Colonic mucosa (tissue), 4 donors: ENCODE data around the gene TMEM120B. TPM values are rescaled to one million over a fixed set of nuclear protein-coding genes. Genes with fewer than 3 reads are reported as not detected.

Experiments
- DNase-seq: peaks from one replicate; pipeline ENCODE4 v3.0.0-alpha.2; 2020
- H3K27ac ChIP-seq: fragments of 200-600 bp; one replicate; pipeline ENCODE4 v1.8.0; 2021
- H3K27me3 ChIP-seq: fragments of 200-600 bp; one replicate; pipeline ENCODE4 v1.8.0; 2021
- H3K36me3 ChIP-seq: fragments of 200-600 bp; one replicate; pipeline ENCODE4 v1.8.0; 2021
- H3K4me1 ChIP-seq: fragments of 200-600 bp; one replicate; pipeline ENCODE4 v1.8.0; 2021; ENCODE audit warnings: mild to moderate bottlenecking
- H3K4me3 ChIP-seq: fragments of 200-600 bp; one replicate; pipeline ENCODE4 v1.8.0; 2021
- H3K9ac ChIP-seq, 2 donors: one replicate each; pipeline ENCODE4 v1.7.0; 2013; ENCODE audit warnings: control low read depth in 2 of 2, low read depth in 2 of 2, low read length in 2 of 2
- H3K9me3 ChIP-seq: fragments of 200-600 bp; one replicate; pipeline ENCODE4 v1.8.0; 2021
- intact Hi-C: fragments of 100-400 bp; cut with DNase I; formaldehyde crosslinking; loops from one replicate; pipeline ENCODE4 v1.14.1; 2022
- total RNA-seq, 2 donors: library from RNA; stranded (reverse); fragmentation: NEBNext Ultra II Directional in 1 of 2; extraction: Animal tissue kit (Norgen Biotek cat#: 25700) in 1 of 2; gene quantifications; one replicate each; pipeline ENCODE4 v1.2.1, GENCODE V29; 2021
- TF ChIP-seq, protein P1 (sequence below): fragments of 200-600 bp; IDR thresholded peaks from one replicate; pipeline ENCODE4 v1.8.0; 2022; ENCODE audit warnings: antibody characterized with exemption, mild to moderate bottlenecking
- donor health status: healthy.
- donor health status: DM: no; HTN: no; CAD: no.
- donor health status: DM: no; HTN: no; CAD: no.

The TMEM120B gene
- total RNA-seq, 2 donors from 2014 or later: 3.9 to 6.5 TPM

DNA sequence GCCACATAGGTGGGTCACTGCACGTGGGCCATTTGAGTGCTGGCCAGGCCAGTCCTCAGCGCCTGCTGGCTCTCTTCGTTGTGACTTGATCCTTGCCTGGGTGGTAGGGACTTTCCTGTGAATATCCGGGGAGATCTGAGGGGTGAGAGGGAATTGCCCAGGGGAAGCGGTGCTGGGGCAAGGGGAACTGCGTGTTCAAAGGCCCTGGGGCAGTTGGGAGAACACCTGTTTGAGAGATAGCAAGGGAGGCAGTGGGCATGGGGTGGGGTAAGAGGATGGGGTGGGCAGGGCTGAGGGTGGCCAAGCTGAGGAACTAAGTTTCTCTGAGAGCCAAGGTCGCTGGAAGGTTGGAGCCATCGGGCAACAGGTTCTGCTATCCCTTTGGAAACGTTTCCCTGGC, 116.3 kb downstream of the TMEM120B start:
- Histone ChIP-seq H3K27ac (no peak overlapping the region), H3K4me1 (no peaks in the 10 kb centered on the region), H3K4me3 (no peak overlapping the region), H3K27me3 (no peaks in the 10 kb centered on the region), H3K36me3 (peaks cover 20% of the 10 kb centered on the region), H3K9ac (no peak overlapping the region), H3K9me3 (no peaks in the 10 kb centered on the region)
- TF ChIP-seq, protein P1, sequence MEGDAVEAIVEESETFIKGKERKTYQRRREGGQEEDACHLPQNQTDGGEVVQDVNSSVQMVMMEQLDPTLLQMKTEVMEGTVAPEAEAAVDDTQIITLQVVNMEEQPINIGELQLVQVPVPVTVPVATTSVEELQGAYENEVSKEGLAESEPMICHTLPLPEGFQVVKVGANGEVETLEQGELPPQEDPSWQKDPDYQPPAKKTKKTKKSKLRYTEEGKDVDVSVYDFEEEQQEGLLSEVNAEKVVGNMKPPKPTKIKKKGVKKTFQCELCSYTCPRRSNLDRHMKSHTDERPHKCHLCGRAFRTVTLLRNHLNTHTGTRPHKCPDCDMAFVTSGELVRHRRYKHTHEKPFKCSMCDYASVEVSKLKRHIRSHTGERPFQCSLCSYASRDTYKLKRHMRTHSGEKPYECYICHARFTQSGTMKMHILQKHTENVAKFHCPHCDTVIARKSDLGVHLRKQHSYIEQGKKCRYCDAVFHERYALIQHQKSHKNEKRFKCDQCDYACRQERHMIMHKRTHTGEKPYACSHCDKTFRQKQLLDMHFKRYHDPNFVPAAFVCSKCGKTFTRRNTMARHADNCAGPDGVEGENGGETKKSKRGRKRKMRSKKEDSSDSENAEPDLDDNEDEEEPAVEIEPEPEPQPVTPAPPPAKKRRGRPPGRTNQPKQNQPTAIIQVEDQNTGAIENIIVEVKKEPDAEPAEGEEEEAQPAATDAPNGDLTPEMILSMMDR: no peak
- DNase-seq: no peak
- intact Hi-C loops: no loop called here

DNA sequence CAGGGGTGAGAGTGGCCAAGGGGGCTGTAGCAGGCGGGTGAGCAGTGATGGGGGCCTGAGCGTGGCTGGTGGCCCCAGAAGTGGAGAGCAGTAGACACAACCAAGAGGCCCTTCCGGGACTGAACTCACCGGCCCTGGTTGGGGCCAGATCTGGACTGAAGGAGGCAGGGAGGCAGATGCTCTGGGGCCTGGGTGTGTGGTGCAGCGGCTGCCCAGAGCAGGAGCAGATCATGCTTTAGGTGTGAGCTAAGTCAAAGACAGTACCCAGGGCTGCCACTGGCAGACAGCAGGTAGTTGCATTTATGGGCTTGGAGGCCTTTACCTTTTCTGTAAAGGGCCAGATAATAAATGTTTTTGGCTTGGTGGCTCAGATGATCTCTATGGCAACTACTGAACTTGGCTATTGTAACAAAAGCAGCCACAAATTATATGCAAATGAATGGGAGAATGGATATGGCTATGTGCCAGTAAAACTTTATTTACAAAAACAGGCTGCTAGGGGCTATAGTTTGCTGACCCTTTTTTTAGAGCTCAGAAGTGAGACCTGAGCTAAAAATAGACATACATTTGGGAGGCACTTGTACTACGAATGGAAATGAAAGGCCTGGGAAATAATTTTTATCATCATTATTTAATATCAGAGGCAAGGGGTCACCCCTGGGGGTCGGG, 116.8 kb downstream of the TMEM120B start:
- Histone ChIP-seq H3K9ac (no peak overlapping the region), H3K36me3 (peaks cover 20% of the 10 kb centered on the region), H3K27ac (no peak overlapping the region), H3K4me1 (no peaks in the 10 kb centered on the region), H3K27me3 (no peaks in the 10 kb centered on the region), H3K9me3 (no peaks in the 10 kb centered on the region), H3K4me3 (no peak overlapping the region)
- DNase-seq: no peak
- TF ChIP-seq, protein P1: no peak
- intact Hi-C loops: no loop called here

DNA sequence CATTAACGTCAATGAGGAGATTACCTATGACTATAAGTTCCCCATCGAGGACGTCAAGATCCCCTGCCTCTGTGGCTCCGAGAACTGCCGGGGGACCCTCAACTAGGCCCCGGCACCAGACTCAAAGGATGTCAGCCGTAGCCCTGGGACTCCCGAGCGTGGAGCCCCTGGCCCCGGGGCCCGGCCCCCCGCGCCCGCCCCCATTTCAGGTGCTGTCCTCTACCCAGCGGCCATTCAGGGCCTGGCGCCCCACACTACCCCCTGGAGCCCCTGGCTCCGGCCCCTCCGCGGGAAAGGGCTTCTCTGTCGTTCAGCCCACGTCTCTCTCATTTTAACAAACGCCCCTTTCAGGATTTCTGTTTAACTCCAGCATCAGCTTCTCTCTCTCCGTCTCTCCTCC, 117.6 kb downstream of the TMEM120B start:
- TF ChIP-seq, protein P1: no peak
- no peak overlapping the region for H3K4me3 ChIP-seq
- no peaks in the 10 kb centered on the region for H3K4me1 ChIP-seq
- peaks cover 20% of the 10 kb centered on the region for H3K36me3 ChIP-seq
- intact Hi-C loops: no loop called here
- H3K9ac ChIP-seq: no peak overlapping the region
- no peak overlapping the region for H3K27ac ChIP-seq
- DNase-seq: no peak
- no peaks in the 10 kb centered on the region for H3K9me3 ChIP-seq
- H3K27me3 ChIP-seq: no peaks in the 10 kb centered on the region

DNA sequence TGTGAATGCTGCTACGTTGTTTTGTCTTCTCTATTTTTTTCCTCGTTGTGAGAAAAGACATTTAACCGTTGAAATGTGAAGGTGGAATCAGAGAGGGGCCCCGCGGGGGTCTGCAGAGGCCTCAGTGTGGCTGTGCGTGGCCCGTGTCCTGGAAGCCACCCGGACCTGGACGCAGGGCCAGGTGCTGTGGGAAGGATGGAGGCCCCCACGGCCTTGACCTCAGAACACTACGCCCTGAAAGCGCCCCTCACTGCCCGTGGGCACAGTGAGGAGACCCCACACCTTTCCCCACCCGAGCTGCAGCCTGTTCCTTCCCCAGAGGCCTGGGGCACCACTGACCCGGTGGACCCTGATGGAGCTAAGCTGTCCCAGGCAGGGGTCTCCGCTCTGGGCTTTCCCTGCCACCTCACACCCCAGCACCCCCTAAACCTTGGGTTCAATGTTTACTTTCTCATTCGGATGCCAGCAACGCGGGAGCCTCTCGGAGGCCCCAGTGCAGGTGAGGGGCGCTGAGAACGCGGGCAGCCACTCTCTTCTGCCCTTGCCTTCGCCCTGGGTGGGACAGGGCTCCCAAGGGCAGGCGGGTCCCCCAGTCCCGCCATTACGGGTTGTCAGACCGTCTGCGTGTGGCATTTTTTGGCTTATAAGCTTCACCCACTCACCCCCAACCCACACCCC, 118.2 kb downstream of the TMEM120B start:
- Histone ChIP-seq H3K36me3 (peaks cover 20% of the 10 kb centered on the region), H3K9ac (no peak overlapping the region), H3K27ac (no peak overlapping the region), H3K4me1 (no peaks in the 10 kb centered on the region), H3K9me3 (no peaks in the 10 kb centered on the region), H3K4me3 (no peak overlapping the region), H3K27me3 (no peaks in the 10 kb centered on the region)
- no peak for DNase-seq
- intact Hi-C loops: no loop called here
- TF ChIP-seq, protein P1: no peak

Other genes starting within 250 kb of the TMEM120B start
- gene KDM2B, start 131.7 kb upstream of the TMEM120B start, total RNA-seq: 10 to 100 TPM; 14.7 to 24.5 TPM
- gene ORAI1, start 86.2 kb upstream of the TMEM120B start, total RNA-seq: 10 to 100 TPM; 14.6 to 23.5 TPM
- gene MORN3, start 43.1 kb upstream of the TMEM120B start, total RNA-seq: not detected
- gene RHOF, start 80.9 kb downstream of the TMEM120B start, total RNA-seq: 10 to 100 TPM; 58.0 to 74.5 TPM
- 10 to 100 TPM; 20.4 to 25.4 TPM for gene SETD1B, start 91.3 kb downstream of the TMEM120B start, total RNA-seq
- gene HPD, start 146.1 kb downstream of the TMEM120B start, total RNA-seq: under 1 TPM; 0.27 to 0.91 TPM
- gene PSMD9, start 176.0 kb downstream of the TMEM120B start, total RNA-seq: 10 to 100 TPM; 46.1 to 68.3 TPM
- under 1 TPM; 0.64 to 0.93 TPM for gene CFAP251, start 205.8 kb downstream of the TMEM120B start, total RNA-seq